GM13976 (cell line): ENCODE results near the gene DENND5B.

Experiments used
- DNase-seq: peaks from one replicate; pipeline ENCODE4 v3.0.0; 2012; ENCODE audit warnings: low spot score
- CTCF ChIP-seq: IDR thresholded peaks from 2 replicates; pipeline ENCODE4 v1.5.1; 2012; ENCODE audit warnings: borderline replicate concordance, mild to moderate bottlenecking; ENCODE audit not compliant: insufficient read depth; ENCODE audit errors: extremely low read depth, missing control alignments, control extremely low read depth
- in situ Hi-C: fragments of 300-500 bp; cut with MboI; formaldehyde crosslinking; loops from one replicate; pipeline ENCODE4 v1.12.0; 2022; ENCODE audit warnings: low sequenced_read_pairs, mixed read lengths, inconsistent platforms; ENCODE audit not compliant: unreplicated experiment

DENND5B gene

GRCh38 chr12:31585895-31586294 lies 5.0 kb downstream of the DENND5B start:
- no peak for TF ChIP-seq CTCF
- no peak for DNase-seq
- in situ Hi-C loops: loop anchor here (5.0 to 25.0 kb wide), 3 partner anchors 51 to 99 kb away; no protein-coding TSS in a partner anchor

- no peak for DNase-seq
- no peak for TF ChIP-seq CTCF
- in situ Hi-C loops: loop anchor here (5.0 to 25.0 kb wide), 3 partner anchors 50 to 98 kb away; no protein-coding TSS in a partner anchor
Observed at GRCh38 chr12:31585271-31585670, 5.7 kb downstream of the DENND5B start.

GRCh38 chr12:31584782-31585181 lies 6.2 kb downstream of the DENND5B start:
- in situ Hi-C loops: loop anchor here (5.0 to 25.0 kb wide), 3 partner anchors 50 to 97 kb away; no protein-coding TSS in a partner anchor
- TF ChIP-seq CTCF: no peak
- no peak for DNase-seq

GRCh38 chr12:31583878-31584277 lies 7.1 kb downstream of the DENND5B start:
- TF ChIP-seq CTCF: no peak
- no peak for DNase-seq
- in situ Hi-C loops: loop anchor here (10.0 to 25.0 kb wide), 2 partner anchors 49 to 97 kb away; no protein-coding TSS in a partner anchor

GRCh38 chr12:31582155-31582554 lies 8.8 kb downstream of the DENND5B start:
- TF ChIP-seq CTCF: no peak
- no peak for DNase-seq
- in situ Hi-C loops: loop anchor here (10.0 to 25.0 kb wide), 2 partner anchors 47 to 95 kb away; no protein-coding TSS in a partner anchor

GRCh38 chr12:31578632-31579031 lies 12.3 kb downstream of the DENND5B start:
- in situ Hi-C loops: loop anchor here (25.0 kb wide), 1 partner anchor 91 kb away; no protein-coding TSS in a partner anchor
- TF ChIP-seq CTCF: no peak
- DNase-seq: no peak
